GM19468 (cell line): ENCODE measurements around the gene HBA1.
"Not testable (repeated sequence)": the region's sequence is repeated elsewhere in the genome, so short reads cannot be mapped to it uniquely, and the experiment has no call there.

Experiments
- ATAC-seq: cut with Tn5 transposase; IDR thresholded peaks from one replicate; pipeline ENCODE4 v1.9.1; 2021; ENCODE audit warnings: mild to moderate bottlenecking, moderate library complexity, moderate number of reproducible peaks; ENCODE audit not compliant: unreplicated experiment; ENCODE audit errors: extremely low read depth

Gene HBA1

GRCh38 chr16:193441-193840 is 17.0 kb downstream of the HBA1 start:
- ATAC-seq: no peak

GRCh38 chr16:194516-194915 is 18.0 kb downstream of the HBA1 start:
- no peak for ATAC-seq

GRCh38 chr16:200388-200787 is 23.9 kb downstream of the HBA1 start:
- ATAC-seq: no peak

- ATAC-seq: no peak
Measured at GRCh38 chr16:203246-203645, 26.8 kb downstream of the HBA1 start.

- not testable (repeated sequence) for ATAC-seq
Measured at GRCh38 chr16:204046-204445, 27.6 kb downstream of the HBA1 start.

- not testable (repeated sequence) for ATAC-seq
Measured at GRCh38 chr16:209359-209758, 32.9 kb downstream of the HBA1 start.

GRCh38 chr16:211631-212180 is 35.2 kb downstream of the HBA1 start:
- not testable (repeated sequence) for ATAC-seq

- ATAC-seq: no peak
Measured at GRCh38 chr16:212999-213398, 36.5 kb downstream of the HBA1 start.

GRCh38 chr16:220021-220420 is 43.5 kb downstream of the HBA1 start:
- no peak for ATAC-seq
